Natural killer cell treated with Interleukin-12 subunit alpha and Interleukin-12 subunit beta and Interleukin-15 and Interleukin-18, amount 100 ng/mL, for 72 hours (primary cell): Measurements from ENCODE around the gene MYBPH. TPM values are rescaled to one million over a fixed set of nuclear protein-coding genes. Genes with fewer than 3 reads are reported as not detected.

Source experiments
- ATAC-seq, 2 donors: fragments of 150-1000 bp; cut with Tn5 transposase in 1 of 2; sonication (Bioruptor Pico), chemical (Tn5 transposase) in 1 of 2; 2 replicates each; pipeline ENCODE4 v1.10.0; 2021
- DNase-seq: peaks from one replicate; pipeline ENCODE4 v3.0.0; 2022; ENCODE audit warnings: low spot score
- H3K27ac Mint-ChIP-seq, 2 donors: 1 replicate in 1 of 2; 2 replicates in 1 of 2; pipeline ENCODE4 v1.8.0; 2022; ENCODE audit warnings: mixed read lengths in 2 of 2, mild to moderate bottlenecking in 1 of 2, moderate library complexity in 1 of 2
- H3K27me3 Mint-ChIP-seq, 2 donors: 1 replicate in 1 of 2; 2 replicates in 1 of 2; pipeline ENCODE4 v1.8.0; 2022; ENCODE audit warnings: mixed read lengths in 2 of 2
- H3K36me3 Mint-ChIP-seq: one replicate; pipeline ENCODE4 v1.8.0; 2022; ENCODE audit warnings: mixed read lengths
- H3K4me1 Mint-ChIP-seq, 2 donors: 1 replicate in 1 of 2; 2 replicates in 1 of 2; pipeline ENCODE4 v1.8.0; 2022; ENCODE audit warnings: low read depth in 2 of 2, mixed read lengths in 2 of 2, mild to moderate bottlenecking in 1 of 2
- H3K4me3 Mint-ChIP-seq: one replicate; pipeline ENCODE4 v1.8.0; 2022; ENCODE audit warnings: mixed read lengths
- H3K9me3 Mint-ChIP-seq: 2 replicates; pipeline ENCODE4 v1.8.0; 2022; ENCODE audit warnings: mixed read lengths
- total RNA-seq, 2 donors: library from RNA; stranded (reverse); gene quantifications; one replicate each; pipeline ENCODE4 v1.2.3, GENCODE V29; 2022

MYBPH gene
- total RNA-seq, 2 donors from 2014 or later: not detected

- DNase-seq: no peak
- H3K27ac Mint-ChIP-seq: no peak overlapping the region
- H3K4me3 Mint-ChIP-seq: no peak overlapping the region
- H3K36me3 Mint-ChIP-seq: no peaks in the 10 kb centered on the region
- H3K27me3 Mint-ChIP-seq: peaks cover 25 to 26% of the 10 kb centered on the region in 2 donors
- H3K9me3 Mint-ChIP-seq: no peaks in the 10 kb centered on the region
- no peak for ATAC-seq
- H3K4me1 Mint-ChIP-seq: no peaks in the 10 kb centered on the region
Observed at GRCh38 chr1:203161703-203162102, 13.9 kb downstream of the MYBPH start.

GRCh38 chr1:203161175-203161574 is 14.5 kb downstream of the MYBPH start:
- H3K9me3 Mint-ChIP-seq: no peaks in the 10 kb centered on the region
- H3K4me3 Mint-ChIP-seq: no peak overlapping the region
- H3K27ac Mint-ChIP-seq: no peak overlapping the region
- H3K36me3 Mint-ChIP-seq: no peaks in the 10 kb centered on the region
- ATAC-seq (no peak), DNase-seq (no peak)
- H3K4me1 Mint-ChIP-seq: no peaks in the 10 kb centered on the region
- peaks cover 26 to 27% of the 10 kb centered on the region in 2 donors for H3K27me3 Mint-ChIP-seq

- H3K4me1 Mint-ChIP-seq: no peaks in the 10 kb centered on the region
- H3K36me3 Mint-ChIP-seq: no peaks in the 10 kb centered on the region
- no peak for ATAC-seq
- H3K27me3 Mint-ChIP-seq: peaks cover 25 to 33% of the 10 kb centered on the region in 2 donors
- no peak overlapping the region for H3K4me3 Mint-ChIP-seq
- no peak overlapping the region for H3K27ac Mint-ChIP-seq
- H3K9me3 Mint-ChIP-seq: no peaks in the 10 kb centered on the region
- no peak for DNase-seq
Observed at GRCh38 chr1:203159844-203160243, 15.8 kb downstream of the MYBPH start.

- Mint-ChIP-seq H3K9me3 (no peaks in the 10 kb centered on the region), H3K4me3 (no peak overlapping the region), H3K27ac (no peak overlapping the region), H3K4me1 (no peaks in the 10 kb centered on the region), H3K36me3 (no peaks in the 10 kb centered on the region), H3K27me3 (peaks cover 21 to 33% of the 10 kb centered on the region in 2 donors)
- DNase-seq (no peak), ATAC-seq (no peak)
Observed at GRCh38 chr1:203158960-203159665, 16.5 kb downstream of the MYBPH start.

DNA sequence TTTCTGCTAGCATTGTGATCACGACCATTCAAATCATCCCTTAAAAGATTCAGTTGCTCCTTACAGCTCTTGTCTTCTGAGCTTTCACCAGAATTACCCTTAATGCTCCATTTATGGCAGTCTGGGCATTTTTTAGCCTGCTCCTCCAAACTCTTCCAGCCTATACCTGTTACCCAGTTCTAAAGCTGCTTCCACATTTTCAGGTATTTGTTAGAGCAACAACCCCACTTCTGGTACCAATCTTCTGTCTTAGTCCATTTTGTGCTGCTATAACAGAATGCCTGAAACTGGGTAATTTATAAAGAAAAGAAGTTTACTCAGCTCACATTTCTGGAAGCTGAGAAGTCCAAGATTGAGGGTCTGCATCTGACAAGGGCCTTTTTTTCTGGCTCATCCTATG is 17.2 kb downstream of the MYBPH start:
- Mint-ChIP-seq H3K27me3 (peaks cover 21 to 33% of the 10 kb centered on the region in 2 donors), H3K36me3 (no peaks in the 10 kb centered on the region), H3K27ac (no peak overlapping the region), H3K9me3 (no peaks in the 10 kb centered on the region), H3K4me3 (no peak overlapping the region), H3K4me1 (no peaks in the 10 kb centered on the region)
- ATAC-seq (no peak), DNase-seq (no peak)

GRCh38 chr1:203156280-203156679 is 19.3 kb downstream of the MYBPH start:
- H3K27ac Mint-ChIP-seq: no peak overlapping the region
- no peaks in the 10 kb centered on the region for H3K4me1 Mint-ChIP-seq
- ATAC-seq (no peak), DNase-seq (no peak)
- H3K27me3 Mint-ChIP-seq: peaks cover 21 to 33% of the 10 kb centered on the region in 2 donors
- H3K9me3 Mint-ChIP-seq: no peaks in the 10 kb centered on the region
- no peak overlapping the region for H3K4me3 Mint-ChIP-seq
- no peaks in the 10 kb centered on the region for H3K36me3 Mint-ChIP-seq

GRCh38 chr1:203153989-203154821 is 21.4 kb downstream of the MYBPH start:
- Mint-ChIP-seq H3K36me3 (no peaks in the 10 kb centered on the region), H3K27me3 (peaks cover 14 to 20% of the 10 kb centered on the region in 2 donors), H3K4me3 (no peak overlapping the region), H3K9me3 (no peaks in the 10 kb centered on the region), H3K4me1 (no peaks in the 10 kb centered on the region), H3K27ac (no peak overlapping the region)
- DNase-seq (no peak), ATAC-seq (no peak)

- DNase-seq (no peak), ATAC-seq (no peak)
- no peaks in the 10 kb centered on the region for H3K36me3 Mint-ChIP-seq
- peaks cover 12 to 13% of the 10 kb centered on the region in 2 donors for H3K27me3 Mint-ChIP-seq
- no peak overlapping the region for H3K27ac Mint-ChIP-seq
- H3K4me1 Mint-ChIP-seq: no peaks in the 10 kb centered on the region
- H3K9me3 Mint-ChIP-seq: no peaks in the 10 kb centered on the region
- no peak overlapping the region for H3K4me3 Mint-ChIP-seq
Observed at GRCh38 chr1:203153051-203153988, 22.3 kb downstream of the MYBPH start.

DNA sequence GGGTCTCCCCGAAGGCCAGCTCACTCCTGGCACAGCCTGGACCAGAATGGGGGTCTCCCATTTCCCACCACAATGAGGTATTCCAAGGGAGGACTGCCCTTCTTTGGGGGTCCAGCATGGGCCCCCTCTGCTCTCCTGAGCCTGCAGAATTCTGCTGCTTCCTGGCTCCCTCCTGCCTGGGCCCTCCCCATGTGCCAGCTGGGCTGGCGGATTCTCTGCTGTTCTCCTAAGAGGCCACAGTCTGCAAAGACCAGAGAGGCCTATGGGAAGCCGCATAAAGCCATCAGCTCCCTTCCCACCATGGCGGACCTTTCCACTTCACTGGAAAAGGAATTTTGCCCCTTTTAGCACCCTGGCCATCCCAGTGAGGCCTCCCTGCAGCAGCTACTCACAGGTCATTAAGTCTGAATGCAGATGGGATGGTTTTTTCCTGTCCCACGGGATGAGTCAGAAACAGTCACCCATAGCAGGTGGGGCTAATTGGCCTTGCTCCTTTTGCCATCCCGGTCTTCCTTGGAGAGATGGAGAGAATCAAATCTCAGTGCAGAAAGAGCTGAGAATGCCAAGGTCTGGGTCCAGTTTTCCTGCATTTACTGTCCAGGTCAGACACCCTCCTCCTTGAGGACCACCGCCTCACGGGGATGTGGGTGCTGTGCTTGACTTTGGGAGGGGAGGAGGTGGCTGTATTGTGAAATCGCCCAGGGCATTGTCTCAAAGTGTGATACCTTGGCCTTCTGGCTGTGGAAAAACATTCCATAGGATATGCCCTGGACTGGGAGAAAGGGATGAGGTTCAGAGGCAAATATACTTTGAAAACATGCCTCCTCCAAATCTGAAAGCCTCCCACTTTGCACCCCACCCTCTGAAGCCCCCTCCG is 23.2 kb downstream of the MYBPH start:
- Mint-ChIP-seq H3K9me3 (no peaks in the 10 kb centered on the region), H3K36me3 (no peaks in the 10 kb centered on the region), H3K4me1 (no peaks in the 10 kb centered on the region), H3K27ac (no peak overlapping the region), H3K4me3 (no peak overlapping the region), H3K27me3 (peaks cover 7% of the 10 kb centered on the region in 2 donors)
- no peak for DNase-seq
- ATAC-seq: no peak

DNA sequence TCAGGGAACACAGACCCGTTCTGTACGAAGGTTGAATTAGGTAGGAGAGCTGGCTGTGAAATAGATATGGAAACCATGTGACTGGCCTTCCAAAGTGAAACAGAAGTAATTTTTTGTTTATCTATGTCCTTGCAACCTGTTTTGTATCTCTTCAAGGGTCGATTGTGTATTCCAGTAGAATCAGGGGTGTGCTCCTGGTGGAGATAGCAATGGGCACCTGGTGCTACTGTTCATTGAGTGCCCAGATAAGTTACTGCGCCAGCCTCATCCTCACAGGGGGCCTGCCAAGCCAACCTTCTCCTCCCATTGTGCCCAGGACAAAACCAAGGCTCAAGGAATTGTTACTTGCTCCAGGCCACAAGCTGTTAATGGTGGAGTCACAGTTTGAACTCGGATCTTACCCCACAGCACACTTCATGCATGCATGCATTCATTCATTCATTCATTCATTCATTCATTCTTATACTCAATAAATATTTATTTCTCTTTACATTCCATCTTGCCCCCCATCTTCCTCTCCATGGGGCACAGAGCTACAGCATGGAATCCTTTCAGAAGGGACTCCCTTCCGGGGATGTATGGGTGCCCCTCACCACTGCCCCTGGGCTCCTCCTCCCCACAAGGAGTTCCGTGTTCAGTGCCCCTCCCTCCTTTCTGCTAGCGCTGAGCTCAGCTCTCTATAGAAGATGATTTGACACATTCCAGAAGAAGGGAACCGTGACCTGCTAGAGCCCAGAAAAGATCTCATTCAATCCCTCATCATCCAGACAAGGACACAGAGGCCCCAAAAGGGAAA is 24.1 kb downstream of the MYBPH start:
- no peaks in the 10 kb centered on the region for H3K4me1 Mint-ChIP-seq
- DNase-seq (no peak), ATAC-seq (no peak)
- H3K9me3 Mint-ChIP-seq: no peaks in the 10 kb centered on the region
- peaks cover 7% of the 10 kb centered on the region in 2 donors for H3K27me3 Mint-ChIP-seq
- no peak overlapping the region for H3K4me3 Mint-ChIP-seq
- no peaks in the 10 kb centered on the region for H3K36me3 Mint-ChIP-seq
- no peak overlapping the region for H3K27ac Mint-ChIP-seq

DNA sequence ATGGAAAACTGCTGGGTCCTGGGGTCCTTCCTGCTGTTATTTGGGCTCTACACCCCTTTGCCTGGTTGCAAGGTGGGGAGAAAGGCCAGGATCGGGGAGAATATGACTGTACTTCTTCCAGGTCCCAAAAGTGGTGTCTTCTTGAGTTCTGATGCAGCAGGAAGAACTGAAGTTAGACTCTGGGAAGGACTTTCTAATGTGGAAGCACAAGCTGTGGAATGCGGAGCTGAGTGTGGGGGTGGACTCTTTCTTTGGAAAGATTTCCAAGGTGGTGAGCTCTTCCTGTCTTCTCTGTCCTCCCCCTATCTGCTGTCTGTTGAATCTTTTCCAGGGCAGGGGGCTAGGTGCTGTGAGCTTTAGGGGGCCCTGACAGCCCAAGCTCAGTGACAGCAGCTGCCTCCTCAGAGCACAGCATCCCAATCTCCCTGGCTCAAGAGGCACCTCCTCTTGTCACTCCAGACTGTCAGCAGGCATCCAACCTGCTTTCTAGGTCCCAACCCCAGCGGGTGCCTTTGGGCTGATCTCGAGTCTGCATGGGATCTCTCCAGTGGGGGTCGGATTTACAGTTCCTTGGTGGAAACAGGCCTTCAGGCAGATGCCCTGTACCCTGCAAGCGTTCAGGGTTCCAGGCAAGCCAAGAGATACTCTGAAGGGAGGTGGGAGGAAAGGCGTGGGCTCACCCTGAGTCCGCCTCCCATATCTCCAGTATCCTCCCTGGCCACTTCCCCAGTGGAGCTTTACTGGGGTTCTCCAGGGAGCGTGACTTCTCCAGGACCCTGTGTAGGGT is 24.9 kb downstream of the MYBPH start:
- DNase-seq (no peak), ATAC-seq (no peak)
- Mint-ChIP-seq H3K4me1 (no peaks in the 10 kb centered on the region), H3K4me3 (no peak overlapping the region), H3K9me3 (no peaks in the 10 kb centered on the region), H3K27ac (no peak overlapping the region), H3K27me3 (peaks cover 2 to 3% of the 10 kb centered on the region in 2 donors), H3K36me3 (no peaks in the 10 kb centered on the region)
